H4 (cell line): Measurements from ENCODE around the gene PCAT7. TPM values are rescaled to one million over a fixed set of nuclear protein-coding genes. Genes with fewer than 3 reads are reported as not detected.
"Not testable (repeated sequence)": the region's sequence is repeated elsewhere in the genome, so short reads cannot be mapped to it uniquely, and the experiment has no call there.

Experiments
- DNase-seq: peaks from one replicate; pipeline ENCODE4 v3.0.0-alpha.2; 2015; ENCODE audit warnings: low spot score
- total RNA-seq: library from RNA; depleted of rRNA; stranded (reverse); fragments of >200 nt; shearing (Covaris generic); gene quantifications from 2 replicates; pipeline ENCODE4 v1.2.3, GENCODE V29; 2014

Gene PCAT7
- total RNA-seq, 1 experiment from 2014 or later = 2.8 TPM

DNA sequence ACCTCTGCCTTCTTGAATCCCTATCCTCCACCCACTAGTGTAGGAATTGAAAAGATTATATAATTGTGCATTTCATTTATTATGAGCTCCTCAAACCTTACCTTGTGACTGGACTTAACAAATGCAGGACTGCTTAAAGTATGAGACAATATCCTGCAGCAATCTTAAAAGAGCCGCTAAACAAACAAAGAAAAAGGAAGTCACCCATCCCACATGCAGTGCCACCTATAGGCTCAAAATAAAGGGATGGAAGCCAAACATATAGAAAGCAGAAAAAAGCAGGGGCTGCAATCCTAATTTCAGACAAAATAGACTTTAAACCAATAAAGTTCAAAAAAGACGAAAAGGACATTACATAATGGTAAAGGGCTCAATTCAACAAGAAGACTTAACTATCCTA is 8.7 kb downstream of the PCAT7 start:
- DNase-seq = no peak

DNA sequence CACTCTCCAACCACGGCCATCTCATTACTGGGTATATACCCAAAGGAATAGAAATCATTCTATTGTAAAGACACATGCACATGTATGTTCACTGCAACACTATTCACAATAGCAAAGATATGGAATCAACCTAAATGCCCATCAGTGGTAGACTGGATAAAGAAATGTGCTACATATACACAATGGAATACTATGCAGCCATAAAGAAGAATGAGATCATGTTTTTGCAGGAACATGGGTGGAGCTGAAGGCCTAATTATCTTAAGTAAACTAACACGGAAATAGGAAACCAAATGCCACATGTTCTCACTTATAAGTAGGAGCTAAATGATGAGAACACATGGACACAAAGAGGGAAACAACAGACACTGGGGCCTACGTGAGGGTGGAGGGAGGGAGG is 9.4 kb downstream of the PCAT7 start:
- DNase-seq = not testable (repeated sequence)

DNA sequence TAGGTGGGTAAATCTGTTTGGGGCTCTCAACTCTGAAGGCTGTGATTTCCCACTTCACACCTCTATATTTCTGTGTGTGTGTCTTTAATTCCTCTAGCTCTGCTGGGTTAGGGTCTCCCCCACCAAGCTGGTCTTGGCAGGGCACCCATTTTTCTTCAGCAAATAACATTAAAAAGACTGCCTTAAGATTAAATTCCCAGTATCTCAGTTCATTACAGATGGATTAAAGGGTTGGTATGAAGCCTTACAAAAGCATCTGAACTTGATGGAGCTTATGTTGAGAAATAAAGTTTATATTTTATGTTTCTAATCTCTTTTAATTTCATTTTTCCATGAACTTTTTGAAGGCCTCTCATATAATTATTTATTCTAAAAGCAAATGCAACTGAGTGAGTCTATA is 11.7 kb downstream of the PCAT7 start:
- DNase-seq = no peak

DNA sequence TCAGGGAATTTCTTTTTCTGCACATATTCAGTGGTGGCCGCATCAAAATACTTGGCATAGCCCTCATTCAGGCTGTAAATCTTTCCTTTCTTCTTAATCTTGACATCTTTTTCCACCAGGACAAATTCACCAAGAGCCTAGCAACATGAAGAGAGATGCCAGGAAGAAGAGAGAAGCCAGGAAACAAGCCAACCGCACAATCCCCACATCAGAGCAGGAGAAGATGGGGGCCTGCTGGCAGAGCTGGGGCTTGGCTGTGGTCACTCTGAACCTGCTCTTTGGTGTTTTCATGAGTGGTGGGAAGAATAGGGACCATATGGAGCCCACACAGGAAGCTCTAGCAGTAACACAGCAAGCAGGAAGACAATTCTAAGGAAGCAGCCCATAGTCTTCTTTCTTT is 12.4 kb downstream of the PCAT7 start:
- no peak for DNase-seq

- no peak for DNase-seq
Observed at GRCh38 chr9:94568250-94568889, 13.5 kb downstream of the PCAT7 start.

DNA sequence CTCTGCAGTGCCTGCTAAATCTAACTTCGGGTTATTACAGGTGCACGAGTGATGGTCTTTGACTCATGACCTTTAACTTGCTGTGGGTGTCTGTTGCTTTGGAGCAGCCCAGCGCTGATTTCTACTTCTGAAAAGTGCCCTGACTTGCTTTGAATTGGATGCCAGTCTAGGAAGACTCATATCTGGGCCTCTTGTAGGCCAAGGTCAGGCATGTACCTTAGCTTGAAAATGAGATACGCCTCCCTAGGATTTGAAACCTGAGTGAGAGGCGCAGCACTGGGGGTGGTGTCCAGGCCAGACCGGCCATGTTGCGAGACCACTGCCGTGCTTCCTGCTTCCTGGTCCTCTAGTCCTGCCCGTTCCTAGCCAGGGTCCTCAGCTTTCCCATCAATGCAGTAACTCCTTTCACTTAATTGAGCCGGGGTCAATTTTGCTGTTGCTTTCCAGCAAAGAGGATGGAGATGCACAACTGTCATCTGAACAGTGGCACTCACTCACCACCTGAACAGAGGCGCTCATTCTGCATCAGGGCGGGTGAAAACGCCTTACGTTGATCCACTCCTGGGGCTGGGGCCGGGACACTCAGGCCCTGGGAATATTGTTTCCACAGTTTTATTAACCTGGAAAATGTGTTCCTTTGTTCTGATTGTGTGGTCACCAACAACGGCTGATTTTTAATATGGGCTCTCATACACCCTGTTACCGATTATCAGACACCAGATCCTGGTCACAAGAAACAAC is 14.3 kb downstream of the PCAT7 start:
- no peak for DNase-seq

DNA sequence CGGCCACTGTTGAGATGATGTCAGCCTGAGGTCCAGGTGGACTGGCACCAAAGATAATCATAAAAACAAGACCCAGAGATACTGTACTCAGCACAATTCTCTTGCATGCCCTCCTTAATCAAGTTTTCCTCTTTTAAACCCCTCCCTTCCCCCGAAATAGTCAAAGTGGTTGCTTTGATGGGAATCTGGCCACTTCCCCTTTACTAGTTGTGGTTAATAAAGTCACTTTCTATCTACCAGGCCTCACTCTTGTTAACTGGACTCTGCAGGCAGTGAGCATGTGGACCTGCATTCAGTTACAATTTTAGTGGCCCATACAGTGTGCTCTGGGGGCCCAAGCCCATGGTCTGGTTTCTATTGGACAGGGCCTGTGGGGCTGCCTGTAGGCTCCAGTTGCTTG is 21.2 kb downstream of the PCAT7 start:
- no peak for DNase-seq

DNA sequence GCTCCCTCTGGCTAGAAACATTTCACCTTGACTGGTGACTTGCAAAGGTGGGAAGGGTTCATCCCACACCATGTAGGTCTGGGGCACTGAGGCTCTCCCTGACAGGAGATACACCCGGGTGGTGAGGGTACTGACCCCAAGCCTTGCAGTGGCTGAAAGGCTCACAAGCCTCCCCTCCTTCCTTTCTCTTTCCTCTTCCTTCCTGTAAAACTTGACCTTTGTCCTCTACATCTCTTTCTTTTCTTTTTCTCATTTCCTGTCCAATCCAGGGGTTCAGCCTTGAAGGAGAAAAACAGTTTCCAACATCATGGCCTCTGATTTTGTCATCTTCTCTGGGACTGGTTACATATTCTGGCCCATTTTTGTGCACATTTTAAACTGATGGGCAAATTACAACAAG is 22.2 kb downstream of the PCAT7 start:
- no peak for DNase-seq

GRCh38 chr9:94577571-94577970 is 22.7 kb downstream of the PCAT7 start:
- DNase-seq = no peak

DNA sequence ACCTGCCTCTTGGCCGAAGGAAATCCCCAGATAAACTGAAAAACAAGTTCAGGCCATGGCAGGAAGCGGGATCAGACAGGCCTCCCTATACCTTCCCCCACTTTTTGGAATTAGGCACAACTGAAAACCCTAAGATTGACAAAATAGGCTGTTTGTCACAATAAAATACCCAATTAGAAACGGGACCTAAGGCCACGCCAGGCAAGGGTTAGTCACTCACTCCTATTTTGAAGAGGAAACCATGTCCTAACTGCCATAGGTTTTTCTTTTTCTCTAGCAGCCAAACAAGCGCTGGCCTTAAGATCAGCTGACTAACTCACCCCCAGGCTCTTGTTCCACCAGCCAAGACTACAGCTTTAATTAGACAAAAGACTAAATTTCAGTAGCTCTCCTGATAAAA is 26.8 kb downstream of the PCAT7 start:
- no peak for DNase-seq

- no peak for DNase-seq
Observed at GRCh38 chr9:94584555-94584954, 29.7 kb downstream of the PCAT7 start.

DNA sequence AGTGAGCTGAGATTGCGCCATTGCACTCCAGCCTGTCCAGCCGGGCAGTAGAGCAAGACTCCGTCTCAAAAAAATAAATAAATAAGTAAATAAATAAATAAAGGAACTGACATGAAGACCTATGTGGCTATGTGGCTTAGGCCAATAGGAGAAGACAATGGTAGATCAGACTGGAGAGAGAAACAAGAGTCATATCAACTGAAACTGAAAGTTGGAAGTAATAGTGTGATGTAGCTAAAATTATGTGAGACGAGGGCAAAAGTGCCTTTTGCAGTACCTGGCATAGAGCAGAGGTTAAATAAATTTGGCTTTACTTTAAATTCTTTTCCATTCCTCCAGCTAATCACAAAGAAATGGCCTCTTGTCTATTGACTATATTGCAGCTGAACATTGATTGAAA is 31.4 kb downstream of the PCAT7 start:
- no peak for DNase-seq

- DNase-seq = no peak
Observed at GRCh38 chr9:94586814-94587213, 31.9 kb downstream of the PCAT7 start.

GRCh38 chr9:94588681-94589080 is 33.8 kb downstream of the PCAT7 start:
- no peak for DNase-seq

DNA sequence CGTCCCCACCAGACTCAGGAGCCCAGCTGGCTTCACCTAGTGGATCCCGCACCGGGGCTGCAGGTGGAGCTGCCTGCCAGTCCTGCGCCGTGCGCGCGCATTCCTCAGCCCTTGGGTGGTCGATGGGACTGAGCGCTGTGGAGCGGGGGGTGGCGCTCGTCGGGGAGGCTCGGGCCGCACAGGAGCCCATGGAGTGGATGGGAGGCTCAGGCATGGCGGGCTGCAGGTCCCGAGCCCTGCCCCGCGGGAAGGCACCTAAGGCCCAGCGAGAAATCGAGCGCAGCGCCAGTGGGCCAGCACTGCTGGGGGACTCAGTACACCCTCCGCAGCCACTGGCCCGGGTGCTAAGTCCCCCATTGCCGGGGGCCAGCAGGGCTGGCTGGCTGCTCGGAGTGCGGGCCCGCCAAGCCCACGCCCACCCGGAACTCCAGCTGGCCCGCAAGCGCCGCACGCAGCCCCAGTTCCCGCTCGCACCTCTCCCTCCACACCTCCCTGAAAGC is 36.2 kb downstream of the PCAT7 start:
- DNase-seq = not testable (repeated sequence)

DNA sequence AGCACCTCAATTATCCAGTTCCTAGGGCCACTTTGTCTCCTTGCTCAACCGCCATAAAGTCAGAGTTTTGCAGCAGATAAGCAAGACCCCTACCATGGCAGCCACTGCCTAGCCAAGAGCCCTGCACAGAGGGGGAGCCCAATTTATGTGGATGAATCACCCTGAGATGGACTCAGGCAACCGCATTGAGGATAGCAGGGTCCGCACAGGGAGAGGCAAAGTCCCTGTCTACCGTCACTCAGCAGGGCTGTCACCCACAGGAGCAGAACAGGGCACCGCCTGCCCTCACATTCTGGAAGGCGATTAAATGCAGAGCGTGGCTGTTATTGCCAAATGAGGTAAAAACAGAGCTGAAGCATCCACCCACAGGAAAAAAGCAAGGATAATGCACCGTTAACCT is 37.0 kb downstream of the PCAT7 start:
- DNase-seq = no peak

DNA sequence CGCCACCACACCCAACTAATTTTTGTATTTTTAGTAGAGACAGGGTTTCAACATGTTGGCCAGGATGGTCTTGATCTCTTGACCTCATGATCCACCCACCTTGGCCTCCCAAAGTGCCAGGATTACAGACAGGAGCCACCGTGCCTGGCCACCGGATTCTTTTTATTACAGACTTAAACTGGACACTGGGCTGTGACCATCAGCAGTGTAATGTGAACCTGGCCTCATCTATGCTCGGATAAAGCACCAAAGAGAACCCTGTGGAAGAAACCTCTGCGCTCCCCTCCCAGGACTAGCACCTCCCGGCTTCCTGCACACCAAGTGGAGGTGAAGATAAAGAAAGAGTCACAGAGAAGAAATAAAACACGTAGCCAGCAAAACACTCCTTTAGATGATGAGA is 37.8 kb downstream of the PCAT7 start:
- DNase-seq = not testable (repeated sequence)

DNA sequence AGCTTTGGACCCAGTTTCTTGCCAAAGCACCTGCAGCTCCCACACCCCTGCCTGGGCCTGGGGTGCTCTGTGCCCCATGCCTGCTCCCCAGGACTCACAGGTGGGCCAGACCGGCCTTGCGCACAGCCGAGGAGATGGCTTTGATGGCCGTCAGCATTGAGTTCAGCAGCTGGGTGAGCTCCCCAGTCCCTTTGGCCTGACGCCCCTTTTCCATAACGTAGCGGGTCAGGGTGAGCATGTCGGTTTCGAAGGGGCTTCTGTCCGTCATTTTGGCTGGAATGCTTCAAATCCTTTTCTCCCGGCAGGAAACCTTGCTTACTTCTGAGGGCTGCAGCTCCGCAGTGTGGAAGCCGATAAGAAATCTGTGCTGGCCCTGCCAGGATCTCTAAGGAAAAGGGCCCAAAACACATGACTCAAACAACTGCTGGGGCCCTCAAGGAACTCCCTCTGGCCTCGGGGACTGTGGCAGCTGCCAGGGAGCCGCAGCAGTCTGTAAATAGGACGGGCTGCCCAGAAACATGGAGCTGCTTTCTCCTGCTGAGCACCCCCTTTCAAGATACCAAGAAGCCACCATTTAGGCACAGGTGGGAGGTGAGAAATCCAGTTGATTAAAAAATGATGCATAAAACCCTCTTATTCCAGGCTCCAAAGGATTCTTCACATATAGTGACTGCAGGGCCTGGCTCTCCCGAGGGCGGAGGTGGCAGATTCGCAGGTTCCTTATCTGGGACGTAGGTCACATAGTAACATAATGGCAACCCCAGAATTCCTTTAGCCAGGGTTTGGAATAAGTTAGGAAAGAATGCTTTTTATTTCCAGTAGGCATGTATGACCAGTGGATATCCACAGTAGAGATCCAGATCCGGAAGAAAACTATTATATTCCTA is 38.8 kb downstream of the PCAT7 start, which contains the start of gene FBP2:
FBP2 (minus strand) TSS at position 366 of the 887 bp plus-strand sequence; CDS start at position 268, 98 bp downstream.
- no peak for DNase-seq

GRCh38 chr9:94599102-94599501 is 44.2 kb downstream of the PCAT7 start:
- DNase-seq = no peak

DNA sequence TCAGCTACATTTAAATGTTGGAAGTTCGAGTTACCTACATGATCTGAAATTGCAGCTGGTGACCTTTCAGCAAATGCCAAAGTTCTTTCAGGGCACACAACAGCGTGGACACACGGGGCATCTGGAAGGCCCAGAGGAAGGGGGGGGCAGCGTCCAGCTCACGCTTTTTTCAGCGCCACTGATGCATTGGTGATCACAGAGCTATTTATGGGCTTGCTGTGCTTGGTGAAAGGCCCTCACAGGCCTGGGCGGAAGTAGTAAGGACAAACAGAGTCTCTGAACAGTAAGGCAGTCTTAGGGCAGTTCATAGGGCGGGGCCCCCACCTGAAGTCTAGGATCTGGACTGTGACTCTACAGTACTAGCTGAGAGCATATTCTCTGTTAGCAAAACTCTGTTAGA is 45.4 kb downstream of the PCAT7 start:
- DNase-seq = no peak

DNA sequence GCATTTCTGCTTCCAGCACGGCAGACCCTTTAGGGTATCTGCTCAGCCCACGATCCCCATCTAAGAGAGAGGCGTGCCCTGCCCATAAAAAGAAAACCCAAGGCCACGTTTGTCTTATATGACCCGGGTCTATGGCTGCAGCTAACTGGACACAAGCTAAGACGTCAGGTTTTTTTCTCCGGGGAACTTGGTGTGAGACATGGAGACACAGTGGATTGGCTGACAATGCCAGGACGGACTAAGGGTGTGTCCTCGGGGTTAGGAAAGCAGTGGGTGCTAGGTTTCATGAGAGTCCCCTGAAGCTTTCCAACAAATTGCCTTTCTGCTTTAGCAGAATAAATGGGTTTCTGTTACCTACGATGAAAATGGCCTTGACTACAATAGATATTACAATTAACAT is 45.8 kb downstream of the PCAT7 start:
- no peak for DNase-seq

DNA sequence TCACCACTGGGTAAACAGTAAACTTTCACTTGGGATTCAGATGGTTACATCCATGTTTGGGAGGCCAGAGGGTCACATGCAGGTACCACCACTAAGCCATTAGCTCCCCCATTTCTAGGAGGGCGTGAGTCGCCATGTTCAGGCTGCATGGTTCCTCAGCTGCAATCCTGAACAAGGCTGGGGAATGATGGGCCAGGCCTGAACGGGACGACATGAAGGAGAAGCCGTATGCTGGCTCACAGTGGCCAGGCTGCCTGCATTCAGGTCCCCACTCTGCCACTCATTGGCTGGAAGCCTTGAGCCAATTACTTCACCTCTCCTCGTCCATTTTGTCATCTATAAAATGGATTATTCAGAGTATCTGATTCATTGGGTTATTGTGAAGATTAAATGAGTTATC is 47.8 kb downstream of the PCAT7 start:
- DNase-seq = no peak
